ENCODE measurements around the gene TLE7.

Gene TLE7

DNA sequence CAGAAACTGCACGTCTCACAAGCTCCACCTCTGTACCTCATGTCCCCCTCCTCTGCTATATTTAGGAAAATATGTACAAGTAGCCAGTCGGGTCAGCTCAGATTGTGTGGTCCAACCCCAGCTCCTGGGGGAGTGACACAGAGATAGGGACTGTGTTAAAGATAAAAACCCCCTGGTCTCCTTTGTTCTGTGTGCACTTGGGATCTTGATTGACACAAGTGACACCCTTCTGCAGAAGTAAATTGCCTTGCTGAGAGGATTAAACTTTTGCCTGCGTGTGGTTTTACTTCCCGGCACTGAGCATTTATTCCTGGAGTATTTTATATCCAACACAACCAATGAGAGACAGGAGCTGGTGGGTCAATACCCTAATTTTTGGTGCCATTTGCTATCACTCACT, 37.5 kb downstream of the TLE7 start:
- DNase-seq (ENCODE audit: extremely low read depth, insufficient read length), result no peak
- peaks cover 2% of the 10 kb centered on the region for H3K27me3 ChIP-seq (replicated peaks; ENCODE audit: control insufficient read depth, insufficient read depth, low read length)
- TF ChIP-seq, protein P1, sequence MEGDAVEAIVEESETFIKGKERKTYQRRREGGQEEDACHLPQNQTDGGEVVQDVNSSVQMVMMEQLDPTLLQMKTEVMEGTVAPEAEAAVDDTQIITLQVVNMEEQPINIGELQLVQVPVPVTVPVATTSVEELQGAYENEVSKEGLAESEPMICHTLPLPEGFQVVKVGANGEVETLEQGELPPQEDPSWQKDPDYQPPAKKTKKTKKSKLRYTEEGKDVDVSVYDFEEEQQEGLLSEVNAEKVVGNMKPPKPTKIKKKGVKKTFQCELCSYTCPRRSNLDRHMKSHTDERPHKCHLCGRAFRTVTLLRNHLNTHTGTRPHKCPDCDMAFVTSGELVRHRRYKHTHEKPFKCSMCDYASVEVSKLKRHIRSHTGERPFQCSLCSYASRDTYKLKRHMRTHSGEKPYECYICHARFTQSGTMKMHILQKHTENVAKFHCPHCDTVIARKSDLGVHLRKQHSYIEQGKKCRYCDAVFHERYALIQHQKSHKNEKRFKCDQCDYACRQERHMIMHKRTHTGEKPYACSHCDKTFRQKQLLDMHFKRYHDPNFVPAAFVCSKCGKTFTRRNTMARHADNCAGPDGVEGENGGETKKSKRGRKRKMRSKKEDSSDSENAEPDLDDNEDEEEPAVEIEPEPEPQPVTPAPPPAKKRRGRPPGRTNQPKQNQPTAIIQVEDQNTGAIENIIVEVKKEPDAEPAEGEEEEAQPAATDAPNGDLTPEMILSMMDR (IDR thresholded peaks at IDR 0.05; ENCODE audit: insufficient read depth, low read length, poor library complexity, severe bottlenecking), result no peak
- H3K36me3 ChIP-seq (ENCODE audit: control insufficient read depth, insufficient read depth, low read length), result no peaks in the 10 kb centered on the region
- H3K4me3 ChIP-seq (replicated peaks; ENCODE audit: low read depth, low read length), result no peak overlapping the region

DNA sequence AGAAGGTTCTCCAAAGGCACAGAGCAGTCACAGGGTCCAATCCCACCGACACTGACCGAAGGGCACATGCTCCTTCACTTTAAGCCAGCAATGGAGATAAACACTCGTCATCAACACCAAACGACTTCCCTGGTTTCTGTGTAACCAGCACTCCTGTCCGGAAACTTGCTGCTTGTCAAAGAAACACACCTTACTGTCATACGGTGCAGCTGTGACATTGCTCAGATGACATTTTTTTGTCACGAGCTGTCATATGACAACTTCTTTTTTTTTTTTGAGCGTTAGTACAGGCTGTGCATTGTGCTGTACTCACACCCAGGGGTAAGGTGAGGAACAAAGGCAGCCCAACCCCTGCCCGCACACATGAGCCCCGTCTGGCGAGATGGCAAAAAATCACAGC, 39.2 kb downstream of the TLE7 start:
- TF ChIP-seq, protein P1 (IDR thresholded peaks at IDR 0.05; ENCODE audit: insufficient read depth, low read length, poor library complexity, severe bottlenecking), result no peak
- no peak for DNase-seq (ENCODE audit: extremely low read depth, insufficient read length)
- H3K27me3 ChIP-seq (replicated peaks; ENCODE audit: control insufficient read depth, insufficient read depth, low read length), result no peaks in the 10 kb centered on the region; the same call in 1 of the 2 replicates
- no peak overlapping the region for H3K4me3 ChIP-seq (replicated peaks; ENCODE audit: low read depth, low read length)
- H3K36me3 ChIP-seq (ENCODE audit: control insufficient read depth, insufficient read depth, low read length), result no peaks in the 10 kb centered on the region

- TF ChIP-seq, protein P1 (IDR thresholded peaks at IDR 0.05; ENCODE audit: insufficient read depth, low read length, poor library complexity, severe bottlenecking), result no peak
Measured at GRCh38 chr16:71402007-71402406, 39.8 kb downstream of the TLE7 start.

GRCh38 chr16:71399801-71400563, 41.9 kb downstream of the TLE7 start:
- no peak for DNase-seq (ENCODE audit: extremely low read depth, insufficient read length)
- TF ChIP-seq, protein P1 (IDR thresholded peaks at IDR 0.05; ENCODE audit: insufficient read depth, low read length, poor library complexity, severe bottlenecking), result no peak
- Histone ChIP-seq H3K4me3 (replicated peaks; ENCODE audit: low read depth, low read length) (no peak overlapping the region), H3K36me3 (ENCODE audit: control insufficient read depth, insufficient read depth, low read length) (no peaks in the 10 kb centered on the region), H3K27me3 (replicated peaks; ENCODE audit: control insufficient read depth, insufficient read depth, low read length) (no peaks in the 10 kb centered on the region; the same call in none of the 2 replicates)

More at GRCh38 chr16:71402007-71402406, 39.8 kb downstream of the TLE7 start:
- Histone ChIP-seq H3K36me3 (ENCODE audit: control insufficient read depth, insufficient read depth, low read length) (no peaks in the 10 kb centered on the region), H3K27me3 (replicated peaks; ENCODE audit: control insufficient read depth, insufficient read depth, low read length) (no peaks in the 10 kb centered on the region; the same call in none of the 2 replicates), H3K4me3 (replicated peaks; ENCODE audit: low read depth, low read length) (no peak overlapping the region)
- DNase-seq (ENCODE audit: extremely low read depth, insufficient read length), result no peak

- no peaks in the 10 kb centered on the region; the same call in none of the 2 replicates for H3K27me3 ChIP-seq (replicated peaks; ENCODE audit: control insufficient read depth, insufficient read depth, low read length)
- TF ChIP-seq, protein P1 (IDR thresholded peaks at IDR 0.05; ENCODE audit: insufficient read depth, low read length, poor library complexity, severe bottlenecking), result no peak
- no peaks in the 10 kb centered on the region for H3K36me3 ChIP-seq (ENCODE audit: control insufficient read depth, insufficient read depth, low read length)
- no peak for DNase-seq (ENCODE audit: extremely low read depth, insufficient read length)
- no peak overlapping the region for H3K4me3 ChIP-seq (replicated peaks; ENCODE audit: low read depth, low read length)
Measured at GRCh38 chr16:71396594-71396993, 45.3 kb downstream of the TLE7 start.
